SKM-1 (cell line): Measurements from ENCODE around the gene TTC19.
"Not testable (repeated sequence)": the region's sequence is repeated elsewhere in the genome, so short reads cannot be mapped to it uniquely, and the experiment has no call there.

Experiments
- DNase-seq: peaks from one replicate; lab custom pipeline; 2025; ENCODE audit not compliant: unreplicated experiment; lab: John Stamatoyannopoulos, UW

The TTC19 gene

GRCh38 chr17:16027708-16028584, 28.3 kb downstream of the TTC19 start:
- DNase-seq, result no peak

- DNase-seq, result no peak
These were observed 34.2 kb downstream of the TTC19 start for GRCh38 chr17:16033729-16034349.

DNA sequence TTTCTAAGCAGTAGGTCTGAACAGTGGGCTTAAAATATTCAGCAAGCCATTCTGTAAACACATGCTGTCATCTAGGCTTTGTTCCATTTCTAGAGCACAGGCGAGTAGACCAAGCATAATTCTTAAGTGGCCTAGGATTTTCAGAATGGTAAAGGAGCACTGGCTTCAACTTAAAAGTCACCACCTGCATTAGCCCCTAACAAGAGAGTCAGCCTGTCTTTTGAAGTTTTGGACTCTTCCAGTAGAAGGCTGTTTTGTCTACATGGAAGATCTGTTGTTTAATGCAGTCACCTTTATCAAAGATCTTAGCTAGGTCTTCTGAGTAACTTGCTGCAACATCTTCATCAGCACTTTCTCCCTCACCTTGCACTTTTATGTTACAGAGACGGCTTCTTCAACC, 36.6 kb downstream of the TTC19 start:
- DNase-seq, result no peak

DNA sequence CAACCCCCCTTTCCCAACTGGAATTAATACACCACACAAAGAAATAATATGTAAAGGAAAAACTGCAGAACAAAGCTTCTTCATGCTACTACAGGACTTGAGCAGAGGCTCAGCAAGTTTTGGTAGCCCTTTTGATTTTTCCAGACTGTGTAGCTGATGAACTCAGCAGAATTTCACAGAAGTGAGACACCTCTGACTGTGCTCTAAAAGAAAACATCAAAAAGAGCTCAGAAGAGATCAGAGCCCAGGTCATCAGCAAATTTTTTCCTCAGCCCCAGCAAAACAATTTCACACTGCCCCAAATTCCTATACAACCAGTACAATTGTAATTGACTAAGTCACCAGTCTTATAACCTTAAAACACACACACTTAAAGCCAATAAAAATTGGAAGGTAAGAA, 38.0 kb downstream of the TTC19 start:
- DNase-seq, result no peak

GRCh38 chr17:16040710-16041251, 41.2 kb downstream of the TTC19 start:
- no peak for DNase-seq

DNA sequence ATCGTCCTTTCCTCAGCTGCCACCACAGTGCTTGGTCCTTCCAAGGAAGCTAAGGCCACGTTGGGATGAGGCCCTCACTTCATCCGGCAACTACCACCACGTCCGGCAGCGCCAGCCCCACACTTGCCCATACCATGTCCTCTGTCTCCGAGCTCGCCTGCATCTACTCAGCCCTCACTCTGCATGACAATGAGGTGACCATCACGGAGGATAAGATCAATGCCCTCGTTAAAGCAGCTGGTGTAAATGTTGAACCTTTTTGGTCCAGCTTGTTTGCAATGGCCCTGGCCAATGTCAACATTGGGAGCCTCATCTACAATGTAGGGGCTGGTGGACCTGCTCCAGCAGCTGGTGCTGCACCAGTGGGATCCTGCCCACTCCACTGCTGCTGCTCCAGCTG, 44.9 kb downstream of the TTC19 start:
- no peak for DNase-seq

- DNase-seq, result no peak
These were observed 47.3 kb downstream of the TTC19 start for GRCh38 chr17:16046966-16047365.

GRCh38 chr17:16048811-16049449, 49.3 kb downstream of the TTC19 start:
- DNase-seq, result no peak

DNA sequence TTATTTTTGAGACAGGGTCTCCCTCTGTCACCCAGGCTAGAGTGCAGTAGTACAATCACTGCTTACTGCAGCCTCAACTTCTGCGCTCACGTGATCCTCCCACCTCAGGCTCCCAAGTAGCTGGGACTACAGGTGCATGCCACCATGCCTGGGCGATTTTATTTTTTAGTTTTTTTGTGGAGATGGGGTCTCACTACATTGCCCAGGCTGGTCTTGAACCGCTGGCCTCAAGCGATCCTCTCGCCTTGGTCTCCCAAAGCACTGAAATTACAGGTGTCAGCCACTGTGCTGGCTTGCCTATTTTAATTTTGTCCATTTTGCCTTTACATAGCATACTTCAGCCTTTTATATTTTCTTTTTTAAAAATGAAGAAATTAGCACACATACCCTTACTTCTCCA, 51.2 kb downstream of the TTC19 start:
- no peak for DNase-seq

- no peak for DNase-seq
These were observed 52.9 kb downstream of the TTC19 start for GRCh38 chr17:16052486-16052885.

GRCh38 chr17:16055139-16055538, 55.5 kb downstream of the TTC19 start:
- not testable (repeated sequence) for DNase-seq

DNA sequence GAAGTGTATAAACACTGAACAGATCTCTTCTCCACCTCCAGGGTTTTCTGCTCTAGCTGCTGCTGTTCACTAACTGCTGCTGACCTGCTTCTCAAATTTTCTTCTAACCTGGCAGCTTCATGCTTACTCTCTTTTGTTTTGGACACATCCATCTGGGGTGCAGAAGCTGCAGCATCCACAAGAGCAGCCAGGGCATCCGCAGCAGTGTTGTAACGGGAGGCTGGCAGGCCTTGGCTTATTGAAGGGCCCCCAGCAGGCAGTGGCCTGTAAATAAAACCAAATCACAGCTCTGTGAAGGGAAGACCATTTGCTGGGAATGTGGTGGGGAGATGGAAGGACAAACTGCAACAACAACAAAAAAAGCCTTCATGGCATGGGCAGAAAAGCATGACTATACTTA, 62.0 kb downstream of the TTC19 start:
- DNase-seq, result no peak

DNA sequence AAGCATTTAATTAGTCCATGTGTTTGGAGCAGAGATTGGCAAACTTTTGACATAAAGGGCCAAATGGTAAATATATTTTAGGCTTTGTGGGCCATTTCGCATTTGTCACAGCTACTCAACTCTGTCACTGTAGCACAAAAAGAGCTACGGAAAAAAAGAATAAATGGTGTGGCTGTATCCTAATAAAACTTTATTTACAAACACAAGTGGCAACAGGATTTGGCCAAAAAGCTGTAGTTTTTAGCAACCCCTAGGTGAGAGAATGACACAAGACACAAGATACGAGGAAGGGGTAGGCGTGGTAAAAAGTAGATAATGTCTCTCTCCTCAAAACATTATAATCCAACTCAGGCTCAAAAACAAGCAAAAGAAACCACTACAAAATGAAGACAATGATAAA, 66.5 kb downstream of the TTC19 start:
- DNase-seq, result no peak

GRCh38 chr17:16068323-16068722, 68.7 kb downstream of the TTC19 start:
- DNase-seq, result no peak

- DNase-seq, result no peak
These were observed 72.4 kb downstream of the TTC19 start for GRCh38 chr17:16072031-16072430.

GRCh38 chr17:16073845-16074244, 74.2 kb downstream of the TTC19 start:
- DNase-seq, result no peak

DNA sequence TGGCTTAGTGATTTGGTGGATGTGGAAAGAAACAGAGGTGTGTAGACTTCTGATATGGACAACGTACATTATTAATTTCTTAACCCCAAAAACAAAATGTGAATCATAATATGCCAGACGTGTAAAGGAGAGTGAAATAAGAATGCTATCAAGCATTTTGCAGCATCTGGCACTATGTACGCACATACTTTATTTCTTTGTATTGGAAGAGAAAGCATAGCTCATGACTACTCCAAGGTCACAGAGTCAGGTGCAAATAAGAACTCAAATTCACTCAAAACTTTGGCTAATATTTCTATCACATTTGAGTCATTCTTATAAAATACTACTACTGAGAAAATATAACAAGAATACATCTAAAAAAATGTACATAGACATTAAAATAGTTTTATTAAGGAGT, 74.8 kb downstream of the TTC19 start:
- DNase-seq, result no peak

- no peak for DNase-seq
These were observed 76.3 kb downstream of the TTC19 start for GRCh38 chr17:16075949-16076348.
